ENCODE measurements around the gene DRAXIN. TPM values are rescaled to one million over a fixed set of nuclear protein-coding genes. Genes with fewer than 3 reads are reported as not detected.

Gene DRAXIN
- total and polyA plus RNA-seq, 11 donors, result 0.03 to 0.29 (median 0.10) TPM; not detected in 4

GRCh38 chr1:11643782-11644181 lies 47.7 kb upstream of the DRAXIN start:
- H3K36me3 ChIP-seq, result no peaks in the 10 kb centered on the region
- no peak for ATAC-seq
- 33 to 43% (median 36%) methylated on average over 5 of the region's 5 CpGs for WGBS, 4 donors
- no peak overlapping the region for H3K4me3 ChIP-seq
- peaks cover 0 to 24% (median 9%) of the 10 kb centered on the region in 12 donors for H3K4me1 ChIP-seq
- intact Hi-C loops (cut with DNase I), result loop anchor here (1.0 to 5.0 kb wide), 13 partner anchors 161 to 607 kb away; partner anchors contain the start of gene DISP3 (in 3 of the 10)
- TF ChIP-seq CTCF (IDR thresholded peaks at IDR 0.05) (no peak), POLR2A (IDR thresholded peaks at IDR 0.05) (no peak)
- no peak for DNase-seq
- no peaks in the 10 kb centered on the region for H3K9me3 ChIP-seq
- H3K27ac ChIP-seq, result no peak overlapping the region
- peaks cover 0 to 30% (median 2%) of the 10 kb centered on the region in 9 donors for H3K27me3 ChIP-seq

- TF ChIP-seq POLR2A (IDR thresholded peaks at IDR 0.05), result no peak
- no peak for TF ChIP-seq CTCF (IDR thresholded peaks at IDR 0.05)
- intact Hi-C loops (cut with DNase I), result loop anchor here in 6 of 10 donors (2.0 to 5.0 kb wide), 6 partner anchors 77 to 608 kb away; no protein-coding TSS in a partner anchor
- no peaks in the 10 kb centered on the region for H3K9me3 ChIP-seq
- peaks cover 0 to 43% (median 15%) of the 10 kb centered on the region in 9 donors for H3K27me3 ChIP-seq
- no peaks in the 10 kb centered on the region for H3K36me3 ChIP-seq
- 82 to 91% (median 88%) methylated on average over 5 of the region's 5 CpGs for WGBS, 4 donors
- no peak for DNase-seq
- no peak for ATAC-seq
- no peak overlapping the region for H3K4me3 ChIP-seq
- no peak overlapping the region for H3K27ac ChIP-seq
- peaks cover 0 to 33% (median 12%) of the 10 kb centered on the region in 12 donors for H3K4me1 ChIP-seq
Measured at GRCh38 chr1:11645270-11645669, 46.2 kb upstream of the DRAXIN start.

GRCh38 chr1:11645670-11646265 lies 45.7 kb upstream of the DRAXIN start:
- peaks cover 0 to 33% (median 15%) of the 10 kb centered on the region in 12 donors for H3K4me1 ChIP-seq
- 26 to 31% (median 27%) methylated on average over 8 of the region's 8 CpGs for WGBS, 4 donors
- H3K4me3 ChIP-seq, result no peak overlapping the region
- no peaks in the 10 kb centered on the region for H3K9me3 ChIP-seq
- ATAC-seq (peak in 3 of 4 donors; percentile 46 to 58 (median 57)), DNase-seq (peak; percentile 73 to 90 (median 76))
- intact Hi-C loops (cut with DNase I), result loop anchor here in 6 of 10 donors (2.0 to 5.0 kb wide), 6 partner anchors 77 to 608 kb away; no protein-coding TSS in a partner anchor
- H3K27me3 ChIP-seq, result peaks cover 0 to 48% (median 17%) of the 10 kb centered on the region in 9 donors
- peak; percentile 61 to 84 (median 78) for TF ChIP-seq CTCF (IDR thresholded peaks at IDR 0.05)
- no peak for TF ChIP-seq POLR2A (IDR thresholded peaks at IDR 0.05)
- H3K36me3 ChIP-seq, result no peaks in the 10 kb centered on the region
- no peak overlapping the region for H3K27ac ChIP-seq

- intact Hi-C loops (cut with DNase I), result loop anchor here in 5 of 10 donors (5.0 kb wide), 4 partner anchors 76 to 609 kb away; no protein-coding TSS in a partner anchor
Measured at GRCh38 chr1:11646317-11646716, 45.2 kb upstream of the DRAXIN start.

More at GRCh38 chr1:11646317-11646716, 45.2 kb upstream of the DRAXIN start:
- TF ChIP-seq POLR2A (IDR thresholded peaks at IDR 0.05), result no peak
- no peak for TF ChIP-seq CTCF (IDR thresholded peaks at IDR 0.05)
- Histone ChIP-seq H3K4me1 (peaks cover 0 to 31% (median 16%) of the 10 kb centered on the region in 12 donors), H3K9me3 (no peaks in the 10 kb centered on the region), H3K4me3 (no peak overlapping the region), H3K27me3 (peaks cover 0 to 49% (median 17%) of the 10 kb centered on the region in 9 donors), H3K36me3 (no peaks in the 10 kb centered on the region), H3K27ac (no peak overlapping the region)
- WGBS, 4 donors, result 83 to 87% (median 87%) methylated on average over 9 of the region's 9 CpGs
- no peak for ATAC-seq
- DNase-seq, result no peak

Data from heart left ventricle (tissue), 16 donors.